SK-N-SH treated with all-trans-retinoic acid at 6 μM for 48 hours (cell line): ENCODE data around the gene H3-3A.

ENCODE experiments used
- ARNTL ChIP-seq: fragments of 450-650 bp; formaldehyde crosslinking; IDR thresholded peaks from 2 replicates; pipeline ENCODE4 v1.5.0; 2020; ENCODE audit warnings: low read depth, mild to moderate bottlenecking, moderate library complexity, borderline replicate concordance
- PPARA ChIP-seq: fragments of 250-450 bp; sonication (Bioruptor Pico); IDR thresholded peaks from 2 replicates; pipeline ENCODE4 v1.5.0; 2020; ENCODE audit warnings: mild to moderate bottlenecking, borderline replicate concordance
- RARB ChIP-seq: fragments of 250-450 bp; sonication (Bioruptor Pico); IDR thresholded peaks from 2 replicates; pipeline ENCODE4 v1.8.0; 2021; ENCODE audit warnings: mild to moderate bottlenecking, moderate library complexity
- SNAI2 ChIP-seq: fragments of 250-450 bp; sonication (Bioruptor Pico); IDR thresholded peaks from 2 replicates; pipeline ENCODE4 v1.5.0; 2020; ENCODE audit warnings: mild to moderate bottlenecking, moderate library complexity
- TCF4 ChIP-seq: fragments of 250-450 bp; sonication (Bioruptor Pico); IDR thresholded peaks from 2 replicates; pipeline ENCODE4 v1.8.0; 2021; ENCODE audit warnings: mild to moderate bottlenecking, moderate library complexity, borderline replicate concordance
- ZFP3 ChIP-seq: fragments of 250-450 bp; sonication (Bioruptor Pico); IDR thresholded peaks from 2 replicates; pipeline ENCODE4 v1.5.0; 2020; ENCODE audit warnings: mild to moderate bottlenecking, moderate library complexity
- ZFP30 ChIP-seq: fragments of 450-650 bp; formaldehyde crosslinking; IDR thresholded peaks from 2 replicates; pipeline ENCODE4 v1.5.0; 2022; ENCODE audit warnings: mild to moderate bottlenecking, moderate library complexity
- ZNF565 ChIP-seq: fragments of 450-650 bp; formaldehyde crosslinking; conservative IDR thresholded peaks from 2 replicates; pipeline ENCODE4 v1.5.0; 2020; ENCODE audit warnings: low read depth, mild to moderate bottlenecking, moderate library complexity
- ZNF8 ChIP-seq: fragments of 450-650 bp; formaldehyde crosslinking; IDR thresholded peaks from 2 replicates; pipeline ENCODE4 v1.5.0; 2020; ENCODE audit warnings: mild to moderate bottlenecking, moderate library complexity
- TF ChIP-seq, protein P1 (sequence below): fragments of 250-450 bp; sonication (Bioruptor Pico); IDR thresholded peaks from 2 replicates; pipeline ENCODE4 v1.8.0; 2020; ENCODE audit warnings: mild to moderate bottlenecking, moderate library complexity, borderline replicate concordance
- TF ChIP-seq, protein P2 (sequence below): fragments of 250-450 bp; sonication (Bioruptor Pico); IDR thresholded peaks from 2 replicates; pipeline ENCODE4 v1.5.1; 2021; ENCODE audit warnings: mild to moderate bottlenecking, moderate library complexity
- TF ChIP-seq, protein P3 (sequence below): fragments of 250-450 bp; sonication (Bioruptor Pico); IDR thresholded peaks from 2 replicates; pipeline ENCODE4 v1.5.0; 2020; ENCODE audit warnings: mild to moderate bottlenecking, moderate library complexity
- TF ChIP-seq, protein P4 (sequence below): fragments of 250-450 bp; sonication (Bioruptor Pico); IDR thresholded peaks from 2 replicates; pipeline ENCODE4 v1.5.1; 2020; ENCODE audit warnings: low read depth, mild to moderate bottlenecking, moderate library complexity

DNA sequence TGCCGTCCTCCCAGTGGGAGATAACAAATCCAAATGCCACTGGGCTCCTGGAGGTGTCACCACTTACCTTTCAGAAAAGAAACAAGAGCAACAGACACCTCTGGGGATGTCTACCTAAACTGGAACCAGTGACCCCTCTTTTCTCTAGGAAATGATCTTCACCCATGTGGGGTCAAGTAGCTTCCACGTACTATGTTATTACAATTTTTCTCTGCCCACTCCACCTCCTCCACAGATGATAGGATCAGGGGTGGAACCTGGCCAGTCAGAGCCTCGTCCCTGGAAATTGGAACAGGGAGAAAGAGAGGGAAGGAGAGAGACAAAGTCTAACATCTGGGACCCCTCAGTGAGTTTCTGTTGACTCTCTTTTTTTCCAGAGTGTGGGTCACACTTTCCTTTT, 50.1 kb downstream of the H3-3A start:
- TF ChIP-seq, protein P1, sequence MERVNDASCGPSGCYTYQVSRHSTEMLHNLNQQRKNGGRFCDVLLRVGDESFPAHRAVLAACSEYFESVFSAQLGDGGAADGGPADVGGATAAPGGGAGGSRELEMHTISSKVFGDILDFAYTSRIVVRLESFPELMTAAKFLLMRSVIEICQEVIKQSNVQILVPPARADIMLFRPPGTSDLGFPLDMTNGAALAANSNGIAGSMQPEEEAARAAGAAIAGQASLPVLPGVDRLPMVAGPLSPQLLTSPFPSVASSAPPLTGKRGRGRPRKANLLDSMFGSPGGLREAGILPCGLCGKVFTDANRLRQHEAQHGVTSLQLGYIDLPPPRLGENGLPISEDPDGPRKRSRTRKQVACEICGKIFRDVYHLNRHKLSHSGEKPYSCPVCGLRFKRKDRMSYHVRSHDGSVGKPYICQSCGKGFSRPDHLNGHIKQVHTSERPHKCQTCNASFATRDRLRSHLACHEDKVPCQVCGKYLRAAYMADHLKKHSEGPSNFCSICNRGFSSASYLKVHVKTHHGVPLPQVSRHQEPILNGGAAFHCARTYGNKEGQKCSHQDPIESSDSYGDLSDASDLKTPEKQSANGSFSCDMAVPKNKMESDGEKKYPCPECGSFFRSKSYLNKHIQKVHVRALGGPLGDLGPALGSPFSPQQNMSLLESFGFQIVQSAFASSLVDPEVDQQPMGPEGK: no peak
- TF ChIP-seq, protein P2, sequence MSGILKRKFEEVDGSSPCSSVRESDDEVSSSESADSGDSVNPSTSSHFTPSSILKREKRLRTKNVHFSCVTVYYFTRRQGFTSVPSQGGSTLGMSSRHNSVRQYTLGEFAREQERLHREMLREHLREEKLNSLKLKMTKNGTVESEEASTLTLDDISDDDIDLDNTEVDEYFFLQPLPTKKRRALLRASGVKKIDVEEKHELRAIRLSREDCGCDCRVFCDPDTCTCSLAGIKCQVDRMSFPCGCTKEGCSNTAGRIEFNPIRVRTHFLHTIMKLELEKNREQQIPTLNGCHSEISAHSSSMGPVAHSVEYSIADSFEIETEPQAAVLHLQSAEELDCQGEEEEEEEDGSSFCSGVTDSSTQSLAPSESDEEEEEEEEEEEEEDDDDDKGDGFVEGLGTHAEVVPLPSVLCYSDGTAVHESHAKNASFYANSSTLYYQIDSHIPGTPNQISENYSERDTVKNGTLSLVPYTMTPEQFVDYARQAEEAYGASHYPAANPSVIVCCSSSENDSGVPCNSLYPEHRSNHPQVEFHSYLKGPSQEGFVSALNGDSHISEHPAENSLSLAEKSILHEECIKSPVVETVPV (CRISPR knock-in tag): no peak
- no peak for TF ChIP-seq ARNTL (CRISPR knock-in tag)
- no peak for TF ChIP-seq ZFP3 (CRISPR knock-in tag)
- TF ChIP-seq RARB: no peak
- no peak for TF ChIP-seq SNAI2 (CRISPR knock-in tag)
- TF ChIP-seq, protein P3, sequence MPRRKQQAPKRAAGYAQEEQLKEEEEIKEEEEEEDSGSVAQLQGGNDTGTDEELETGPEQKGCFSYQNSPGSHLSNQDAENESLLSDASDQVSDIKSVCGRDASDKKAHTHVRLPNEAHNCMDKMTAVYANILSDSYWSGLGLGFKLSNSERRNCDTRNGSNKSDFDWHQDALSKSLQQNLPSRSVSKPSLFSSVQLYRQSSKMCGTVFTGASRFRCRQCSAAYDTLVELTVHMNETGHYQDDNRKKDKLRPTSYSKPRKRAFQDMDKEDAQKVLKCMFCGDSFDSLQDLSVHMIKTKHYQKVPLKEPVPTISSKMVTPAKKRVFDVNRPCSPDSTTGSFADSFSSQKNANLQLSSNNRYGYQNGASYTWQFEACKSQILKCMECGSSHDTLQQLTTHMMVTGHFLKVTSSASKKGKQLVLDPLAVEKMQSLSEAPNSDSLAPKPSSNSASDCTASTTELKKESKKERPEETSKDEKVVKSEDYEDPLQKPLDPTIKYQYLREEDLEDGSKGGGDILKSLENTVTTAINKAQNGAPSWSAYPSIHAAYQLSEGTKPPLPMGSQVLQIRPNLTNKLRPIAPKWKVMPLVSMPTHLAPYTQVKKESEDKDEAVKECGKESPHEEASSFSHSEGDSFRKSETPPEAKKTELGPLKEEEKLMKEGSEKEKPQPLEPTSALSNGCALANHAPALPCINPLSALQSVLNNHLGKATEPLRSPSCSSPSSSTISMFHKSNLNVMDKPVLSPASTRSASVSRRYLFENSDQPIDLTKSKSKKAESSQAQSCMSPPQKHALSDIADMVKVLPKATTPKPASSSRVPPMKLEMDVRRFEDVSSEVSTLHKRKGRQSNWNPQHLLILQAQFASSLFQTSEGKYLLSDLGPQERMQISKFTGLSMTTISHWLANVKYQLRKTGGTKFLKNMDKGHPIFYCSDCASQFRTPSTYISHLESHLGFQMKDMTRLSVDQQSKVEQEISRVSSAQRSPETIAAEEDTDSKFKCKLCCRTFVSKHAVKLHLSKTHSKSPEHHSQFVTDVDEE (CRISPR knock-in tag): no peak
- TF ChIP-seq ZNF8 (CRISPR knock-in tag): no peak
- no peak for TF ChIP-seq ZFP30 (CRISPR knock-in tag)
- TF ChIP-seq, protein P4, sequence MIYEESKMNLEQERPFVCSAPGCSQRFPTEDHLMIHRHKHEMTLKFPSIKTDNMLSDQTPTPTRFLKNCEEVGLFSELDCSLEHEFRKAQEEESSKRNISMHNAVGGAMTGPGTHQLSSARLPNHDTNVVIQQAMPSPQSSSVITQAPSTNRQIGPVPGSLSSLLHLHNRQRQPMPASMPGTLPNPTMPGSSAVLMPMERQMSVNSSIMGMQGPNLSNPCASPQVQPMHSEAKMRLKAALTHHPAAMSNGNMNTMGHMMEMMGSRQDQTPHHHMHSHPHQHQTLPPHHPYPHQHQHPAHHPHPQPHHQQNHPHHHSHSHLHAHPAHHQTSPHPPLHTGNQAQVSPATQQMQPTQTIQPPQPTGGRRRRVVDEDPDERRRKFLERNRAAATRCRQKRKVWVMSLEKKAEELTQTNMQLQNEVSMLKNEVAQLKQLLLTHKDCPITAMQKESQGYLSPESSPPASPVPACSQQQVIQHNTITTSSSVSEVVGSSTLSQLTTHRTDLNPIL (CRISPR knock-in tag): no peak
- no peak for TF ChIP-seq ZNF565
- TF ChIP-seq PPARA (CRISPR knock-in tag): no peak
- no peak for TF ChIP-seq TCF4 (CRISPR knock-in tag)
